ENCODE results near the gene CPOX. TPM values are rescaled to one million over a fixed set of nuclear protein-coding genes. Genes with fewer than 3 reads are reported as not detected.

Gene CPOX
- total RNA-seq, 1 donor from 2014 or later: 18.2 TPM

DNA sequence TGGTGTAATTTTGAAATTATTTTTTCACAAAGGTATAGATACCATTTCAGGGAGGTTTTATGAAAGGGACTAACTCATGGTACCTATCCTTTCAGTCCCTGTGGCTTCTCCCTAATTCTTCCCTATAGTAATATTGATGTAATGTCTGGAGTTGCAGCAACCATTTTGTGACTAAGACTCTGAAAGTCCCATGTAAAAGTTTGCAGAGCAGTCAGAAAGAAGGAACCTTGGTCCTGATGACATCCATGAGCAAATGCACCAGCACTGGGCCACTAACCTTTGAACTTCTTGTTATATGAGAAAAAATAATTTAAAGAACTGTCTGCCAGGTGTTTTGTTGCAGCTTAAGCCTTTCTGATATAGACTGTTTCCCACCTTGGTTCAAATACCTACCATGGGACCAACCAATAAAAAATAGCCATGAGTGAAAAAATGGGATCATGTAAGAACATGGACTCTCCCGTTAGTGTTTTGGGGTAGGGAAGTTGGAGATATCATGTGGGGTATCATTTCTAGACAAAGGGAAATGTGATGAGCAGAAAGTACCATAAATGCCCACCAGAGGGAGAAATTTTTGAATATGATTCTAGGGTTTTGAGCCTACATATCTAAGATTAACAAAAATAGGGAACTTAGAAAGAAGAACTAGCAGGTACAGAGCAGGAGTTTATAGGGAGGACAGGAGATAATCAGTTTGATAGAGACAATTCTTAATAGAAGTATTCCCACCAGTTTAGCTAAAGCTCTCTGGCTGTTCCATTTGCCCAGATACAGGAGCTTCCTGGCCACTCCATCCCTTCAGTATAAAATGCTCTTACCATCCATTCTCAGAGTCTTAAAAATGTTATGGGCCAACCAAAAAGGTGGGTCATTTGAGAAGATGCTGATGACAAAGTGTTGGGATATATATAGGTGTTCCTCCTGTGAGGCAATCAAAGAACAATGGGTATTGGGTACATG is 3.4 kb upstream of the CPOX start:
- peak; percentile 52 for DNase-seq (ENCODE audit: low read depth)

DNA sequence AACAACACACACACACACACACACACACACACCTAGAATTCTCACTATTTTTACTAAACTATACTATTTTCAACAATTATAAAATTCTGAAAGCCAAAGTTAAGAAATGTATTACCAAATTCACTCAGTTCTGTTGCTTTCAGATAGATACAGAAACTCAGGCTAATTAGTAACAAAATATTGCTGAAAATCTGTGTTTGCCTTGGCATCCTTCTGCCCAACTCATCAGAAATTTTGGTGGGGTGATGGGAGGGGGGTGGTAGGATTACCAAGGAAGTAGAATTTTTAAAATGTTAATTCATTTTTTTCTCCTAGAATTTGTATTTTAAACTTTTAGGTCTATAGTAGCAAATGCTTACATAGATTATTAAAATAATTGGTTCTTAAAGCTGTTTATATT is 2.7 kb upstream of the CPOX start:
- DNase-seq (ENCODE audit: low read depth): no peak

DNA sequence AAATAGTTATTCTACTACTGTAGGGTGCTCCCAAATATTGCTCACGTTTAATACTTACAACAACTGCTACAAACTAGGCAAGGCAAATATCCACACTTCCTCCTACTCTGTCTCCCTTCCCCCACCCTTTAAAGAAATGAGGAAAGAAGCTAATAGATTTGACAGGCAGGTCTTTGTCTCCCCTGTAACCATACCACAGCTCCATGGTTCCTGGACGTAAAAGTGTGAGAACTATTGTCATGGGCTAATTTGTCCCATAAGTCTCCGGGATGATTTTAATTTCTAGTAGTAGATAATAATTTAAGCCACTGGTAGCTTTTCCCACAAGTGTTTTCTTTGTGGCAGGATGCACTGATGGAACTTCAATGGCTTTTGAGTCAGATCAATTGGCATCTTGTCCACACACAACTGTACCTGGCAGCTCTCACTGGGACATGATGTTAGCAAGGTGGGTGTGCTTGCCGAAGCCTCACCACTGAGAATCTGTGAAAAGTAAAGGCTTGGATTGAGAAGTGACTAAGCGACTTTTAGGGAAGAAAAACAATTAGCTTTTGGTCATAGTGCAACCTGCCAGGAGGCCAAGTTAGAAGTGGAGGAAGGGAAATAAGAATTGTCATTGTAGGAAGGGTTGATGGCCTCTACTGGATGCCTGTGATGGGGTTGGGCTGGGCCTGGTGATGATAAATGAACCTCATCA is 1.4 kb upstream of the CPOX start:
- no peak for DNase-seq (ENCODE audit: low read depth)

DNA sequence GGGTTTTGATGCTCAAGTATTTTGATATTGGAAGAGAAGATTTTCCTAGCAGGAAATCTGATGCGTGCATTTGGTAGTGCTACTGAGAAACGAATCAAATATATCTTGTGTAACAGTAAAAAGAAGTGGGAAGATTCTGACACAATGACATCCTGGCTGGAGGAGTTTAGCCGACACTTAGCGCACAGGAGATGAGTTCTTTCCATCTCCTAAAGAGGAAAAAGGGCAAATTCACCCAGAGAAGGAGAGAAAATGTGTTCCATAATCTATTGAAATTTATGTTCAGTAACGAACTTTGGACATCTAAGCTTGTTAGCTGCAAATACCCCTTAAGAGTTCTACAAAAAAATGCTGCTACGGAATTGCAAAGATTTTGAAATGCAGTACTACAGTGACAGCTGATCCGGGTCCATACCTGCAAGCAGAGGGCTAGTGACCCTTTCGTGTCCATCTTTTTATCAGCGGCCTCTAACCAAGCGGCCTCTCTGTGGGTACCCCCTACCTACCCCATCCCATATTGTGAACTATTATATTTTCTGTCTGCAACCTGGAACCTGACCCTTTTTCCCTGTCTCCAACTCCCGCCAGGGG is 971 bp downstream of the CPOX start:
- no peak for DNase-seq (ENCODE audit: low read depth)

DNA sequence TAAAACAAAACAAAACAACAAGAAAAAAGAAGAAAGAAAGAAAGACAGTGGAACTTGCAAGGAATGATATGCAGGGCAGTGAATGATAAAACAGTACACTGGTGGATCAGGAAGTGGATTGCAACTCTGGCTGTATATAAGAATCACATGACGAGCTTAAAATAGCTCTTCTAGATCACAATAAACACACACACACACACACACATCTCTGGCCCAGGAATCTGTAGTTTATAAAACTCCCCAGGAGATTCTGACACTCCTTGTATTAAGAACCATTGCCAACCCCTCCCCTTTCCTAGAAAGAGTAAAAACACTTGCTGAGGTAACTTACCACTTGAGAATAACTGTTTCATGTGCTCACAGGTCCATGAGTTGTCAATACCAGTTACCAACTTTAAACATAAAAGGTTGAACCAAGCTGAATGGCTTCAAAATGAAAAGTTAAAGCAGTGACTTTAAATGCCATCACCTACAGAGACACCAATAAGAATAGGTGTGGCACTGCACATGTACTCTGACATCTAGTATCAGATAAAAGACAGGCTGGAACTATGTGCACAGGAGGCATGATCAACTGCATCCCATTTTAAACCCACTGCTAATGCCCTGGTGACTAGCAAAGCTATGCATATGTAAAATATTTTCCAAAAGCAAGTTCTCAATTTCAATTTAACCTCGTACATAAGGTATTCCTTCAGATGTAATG is 3.9 kb downstream of the CPOX start:
- no peak for DNase-seq (ENCODE audit: low read depth)

DNA sequence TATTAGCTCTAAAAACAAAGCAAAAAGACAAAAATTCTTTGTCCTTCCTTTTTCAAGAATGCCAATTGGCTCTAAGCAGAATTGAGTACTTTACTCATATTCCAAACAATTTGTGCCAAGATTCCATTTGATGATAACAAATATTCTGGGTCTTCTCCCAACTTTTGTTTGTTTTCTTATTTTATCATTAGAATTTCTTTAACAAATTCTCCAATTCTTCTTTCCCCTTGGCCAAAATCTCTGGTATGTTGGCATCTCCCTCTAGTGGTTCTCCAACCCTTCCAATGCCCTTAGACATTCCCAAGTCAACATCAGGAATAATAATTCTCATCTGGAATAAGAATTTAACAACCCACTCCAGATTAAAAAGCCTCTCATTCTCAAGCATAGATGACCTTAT is 5.3 kb downstream of the CPOX start:
- no peak for DNase-seq (ENCODE audit: low read depth)

DNA sequence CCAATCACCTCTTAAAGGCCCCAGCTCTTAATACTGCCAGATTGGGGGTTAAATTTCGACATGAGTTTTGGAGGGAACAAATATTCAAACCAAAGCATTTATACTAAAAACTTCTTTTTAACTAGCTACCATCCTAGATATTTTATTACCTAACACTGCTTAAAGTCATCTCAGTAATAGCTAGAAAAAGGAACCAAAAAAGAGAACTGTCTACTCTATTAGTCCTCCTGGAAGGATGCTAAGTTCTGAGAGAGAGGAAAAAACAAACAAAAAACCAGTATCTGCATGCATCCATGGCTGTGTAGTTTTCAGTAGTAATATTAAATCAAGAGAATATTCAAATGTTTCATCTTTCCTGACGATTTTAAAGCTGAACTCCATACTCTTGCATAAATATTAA is 5.8 kb downstream of the CPOX start:
- no peak for DNase-seq (ENCODE audit: low read depth)

DNA sequence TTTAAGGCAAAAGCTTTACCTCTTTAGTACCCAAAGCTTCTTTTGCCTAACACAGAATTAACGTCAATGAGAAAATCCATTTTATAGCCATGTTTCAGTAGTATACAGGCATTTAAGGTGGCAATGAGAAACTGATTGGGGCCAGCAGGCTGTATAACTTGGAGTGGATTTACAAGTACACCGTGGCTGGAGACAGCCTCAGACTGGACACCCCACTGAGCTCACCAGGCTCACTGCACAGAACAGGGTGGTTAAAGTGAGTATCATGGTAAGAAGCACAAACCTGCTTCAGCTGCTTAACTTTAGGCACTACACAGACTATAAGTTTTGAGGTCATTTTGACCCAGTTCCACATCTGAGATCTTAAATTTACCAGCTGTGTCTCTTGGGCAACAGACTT is 8.9 kb downstream of the CPOX start:
- no peak for DNase-seq (ENCODE audit: low read depth)

DNA sequence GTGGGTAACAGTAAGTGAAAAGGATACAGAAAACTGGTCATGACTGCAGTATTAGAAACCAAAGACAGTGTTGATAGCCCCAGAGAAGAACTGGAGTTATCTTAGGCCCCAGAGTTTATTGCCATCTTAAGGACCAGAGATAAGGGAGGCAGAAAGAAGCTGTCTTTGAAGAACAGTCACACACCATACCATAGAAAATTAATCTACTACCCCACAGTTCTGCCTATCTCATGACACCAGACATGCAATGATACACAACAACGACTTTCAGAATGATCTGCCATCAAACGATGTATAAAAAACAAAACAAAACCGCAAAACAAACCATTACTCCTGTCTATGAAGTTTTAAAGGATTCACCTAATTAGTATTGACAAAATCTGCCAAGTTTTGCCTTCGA is 9.6 kb downstream of the CPOX start:
- no peak for DNase-seq (ENCODE audit: low read depth)

DNA sequence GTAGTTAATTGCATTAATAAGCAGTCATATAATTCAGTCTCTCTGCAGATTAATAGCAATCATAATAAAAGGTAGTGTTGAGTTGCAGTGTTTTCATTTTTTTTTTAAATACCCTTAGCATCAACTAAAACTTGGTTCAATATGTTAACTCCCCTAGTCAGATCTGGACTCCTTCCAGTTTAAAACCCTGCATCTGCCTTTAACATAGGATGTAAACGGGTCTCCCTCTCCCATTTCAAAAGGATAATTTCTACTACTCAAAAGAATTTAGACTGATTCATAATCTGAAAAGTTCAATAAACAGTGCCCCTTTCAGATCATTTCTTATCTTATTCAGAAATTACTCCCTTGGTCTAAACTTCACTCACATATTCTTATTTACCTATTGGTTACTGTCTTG is 11.4 kb downstream of the CPOX start:
- DNase-seq (ENCODE audit: low read depth): no peak

DNA sequence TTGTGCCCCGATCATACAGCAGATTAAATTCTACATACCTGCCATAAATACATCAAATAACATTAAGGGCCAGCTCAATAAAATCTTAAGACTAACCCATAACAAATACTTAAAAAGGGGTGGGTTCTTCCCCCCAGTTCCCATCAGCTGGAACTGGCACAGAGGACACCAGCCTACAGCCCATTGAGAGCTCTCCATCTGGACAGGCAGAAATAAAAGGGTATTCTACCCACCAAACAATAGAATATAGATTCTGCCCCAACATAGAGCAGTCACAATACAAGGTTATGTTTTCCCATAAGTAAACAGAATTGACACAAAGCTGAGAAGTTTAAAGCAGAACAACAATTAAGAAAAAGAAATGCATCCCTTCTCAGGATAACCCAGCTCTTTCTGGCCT is 11.9 kb downstream of the CPOX start:
- DNase-seq (ENCODE audit: low read depth): no peak

DNA sequence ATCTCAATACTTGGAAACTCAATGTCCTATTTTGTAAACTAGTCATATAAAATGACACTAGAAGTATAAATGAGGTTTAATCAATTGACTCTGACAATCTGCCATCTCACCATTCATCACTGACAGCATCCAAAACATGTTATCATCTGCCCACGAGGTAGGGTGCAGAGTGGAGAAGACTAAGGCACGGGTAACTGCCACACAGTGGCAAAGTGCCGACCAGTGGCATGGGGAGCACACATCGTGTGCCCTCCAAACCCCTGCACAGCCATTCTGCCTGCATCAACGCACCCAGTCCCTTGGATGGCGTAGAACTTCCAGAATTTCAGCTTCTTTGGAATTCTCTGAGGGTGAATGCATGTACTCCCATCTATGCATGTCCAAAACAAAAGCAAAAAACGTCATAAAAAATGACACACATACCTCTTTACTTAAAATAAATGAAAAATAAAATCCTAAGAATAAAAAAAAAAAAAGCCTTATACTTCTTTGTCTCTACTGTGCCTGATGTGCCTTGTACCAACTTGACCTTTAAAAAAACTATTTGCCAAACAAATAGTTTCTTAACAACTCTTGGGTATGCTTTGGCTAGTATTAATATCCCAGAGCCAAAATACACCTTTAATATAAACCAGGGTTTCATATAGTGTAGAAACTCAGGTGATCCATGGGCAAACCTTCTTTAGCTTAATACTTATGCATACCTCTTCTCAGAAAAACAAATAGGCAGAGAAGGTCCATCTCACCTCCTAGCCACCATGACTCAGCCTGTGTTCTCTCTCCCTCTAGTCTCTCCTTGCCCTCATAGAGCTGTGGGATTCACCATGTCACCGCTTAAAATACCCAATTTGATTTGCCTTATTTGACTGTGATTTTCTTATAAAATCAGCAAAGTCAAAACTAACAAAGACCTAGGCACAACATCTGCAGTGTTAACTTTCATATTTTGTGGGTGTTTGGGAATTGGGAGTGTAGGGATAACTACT is 12.7 kb downstream of the CPOX start:
- DNase-seq (ENCODE audit: low read depth): no peak

DNA sequence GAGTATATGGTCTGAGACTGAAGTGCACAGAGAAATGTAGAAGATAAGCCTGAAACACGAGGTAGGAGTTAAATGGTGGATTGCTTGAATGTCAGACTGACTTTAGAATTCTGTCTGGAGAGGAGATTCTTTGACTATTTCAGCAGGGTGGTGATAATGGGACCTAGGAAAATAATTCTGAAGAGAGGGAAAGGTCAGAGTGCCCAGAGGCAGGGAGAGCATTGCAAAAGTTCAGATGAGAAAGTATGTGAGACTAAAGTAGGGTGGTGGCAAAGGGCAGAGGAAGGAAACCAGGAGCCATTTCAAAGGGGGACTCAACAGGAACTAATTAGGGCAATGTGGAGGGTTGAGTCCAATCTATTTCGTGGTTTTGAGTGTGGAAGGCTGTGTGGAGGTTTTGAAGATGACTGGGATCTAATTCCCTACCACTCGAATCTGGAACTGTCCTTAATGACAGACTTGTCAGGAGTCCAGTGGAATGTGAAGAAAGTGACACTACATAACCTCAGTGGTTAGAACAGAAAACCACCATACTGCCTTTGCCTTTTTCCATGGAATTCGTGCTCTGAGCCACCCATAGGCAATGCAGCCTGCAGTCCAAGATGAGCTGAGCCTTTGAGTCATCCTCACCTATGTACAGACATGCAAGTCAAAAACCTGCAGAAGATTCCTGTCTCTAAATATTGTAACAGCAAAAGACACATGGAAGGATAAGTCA is 16.1 kb downstream of the CPOX start:
- peak; percentile 49 for DNase-seq (ENCODE audit: low read depth)

DNA sequence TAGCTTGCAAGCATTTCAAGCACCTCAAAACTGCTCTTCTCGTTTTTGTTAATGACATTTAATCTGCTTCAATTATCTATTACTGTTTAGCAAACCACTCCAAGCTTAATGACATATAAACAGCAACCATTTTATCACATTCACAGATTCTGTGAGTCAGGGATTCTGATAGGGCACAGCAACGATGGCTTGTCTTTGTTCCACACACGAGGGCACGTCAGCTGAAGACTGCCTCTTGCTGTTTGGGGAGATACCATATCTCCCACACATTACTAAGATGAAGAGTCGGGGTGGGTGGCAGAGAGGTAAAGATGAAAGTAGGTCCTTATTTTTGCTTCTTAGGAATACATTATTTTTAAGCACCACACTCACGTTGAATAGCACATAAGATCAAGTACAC is 19.3 kb downstream of the CPOX start:
- DNase-seq (ENCODE audit: low read depth): no peak

DNA sequence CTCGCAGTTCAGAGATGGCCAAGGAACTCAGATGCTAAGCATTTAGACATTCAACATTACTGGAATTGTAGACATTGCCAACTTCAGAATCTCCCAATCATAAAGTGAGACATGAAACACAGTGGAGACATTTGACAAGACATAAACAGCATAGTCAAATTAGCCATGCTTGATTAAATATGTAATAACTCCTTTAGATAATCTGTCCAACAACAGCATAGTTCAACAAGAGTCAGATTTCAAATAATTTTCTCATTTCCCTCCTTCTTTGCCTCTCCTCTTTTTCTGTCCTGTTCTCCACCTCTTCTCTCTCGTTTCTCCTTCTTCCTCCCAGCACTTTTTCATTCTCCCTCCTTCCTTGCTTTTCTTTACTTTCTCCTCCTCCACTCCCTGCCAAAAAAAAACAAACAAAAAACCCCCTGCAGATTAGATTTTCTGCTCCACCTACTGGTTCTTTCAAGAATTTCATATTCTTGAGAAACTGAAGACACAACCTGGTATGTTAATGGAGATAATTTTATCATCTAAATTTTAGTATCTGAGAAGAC is 20.2 kb downstream of the CPOX start:
- peak; percentile 36 for DNase-seq (ENCODE audit: low read depth)

DNA sequence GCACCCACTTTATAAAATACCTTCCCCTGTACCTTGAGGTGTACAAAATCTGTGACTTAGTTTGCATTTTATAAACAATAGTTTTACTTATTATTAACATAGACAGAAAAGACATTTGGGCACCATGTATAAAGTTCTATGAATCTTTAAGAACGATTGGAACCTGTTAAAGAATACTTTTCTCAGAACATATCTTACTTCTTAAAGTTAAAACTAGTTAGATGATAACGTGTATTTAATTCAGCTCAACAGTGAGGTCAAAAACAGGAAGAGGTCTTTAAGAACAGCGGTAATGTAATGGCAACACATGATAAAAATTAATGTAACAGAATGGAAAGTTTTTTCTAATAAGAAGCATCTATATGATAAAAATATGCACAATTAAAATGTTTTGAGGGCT is 25.0 kb downstream of the CPOX start:
- DNase-seq (ENCODE audit: low read depth): no peak

DNA sequence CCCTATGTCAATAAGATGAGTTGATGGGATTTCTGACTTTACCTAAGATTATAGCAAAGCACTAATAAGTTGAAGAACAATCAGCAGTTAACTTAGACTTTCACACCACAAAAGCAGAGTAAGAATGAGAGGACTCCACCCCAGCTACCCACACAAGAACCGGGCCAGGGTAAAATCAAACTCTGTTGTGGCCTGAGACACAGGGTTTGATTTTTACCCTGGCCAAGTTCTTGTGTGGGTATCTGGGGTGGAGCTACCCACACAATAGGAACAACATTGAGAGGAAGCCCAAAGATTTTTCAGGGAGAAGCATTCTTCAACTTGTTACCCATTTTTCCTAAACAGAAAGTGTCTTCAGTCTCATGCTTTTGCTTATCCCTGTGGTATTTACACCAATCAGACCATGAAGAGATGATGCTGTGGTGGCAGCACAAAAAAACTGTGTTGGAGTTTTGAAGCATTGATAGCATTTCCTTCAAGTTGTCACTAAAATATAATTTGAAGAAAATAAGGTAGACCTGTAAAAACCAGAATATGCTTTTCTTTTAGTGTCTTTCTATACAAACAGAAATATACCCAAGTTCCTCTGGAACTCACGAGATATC is 25.6 kb downstream of the CPOX start:
- DNase-seq (ENCODE audit: low read depth): no peak

DNA sequence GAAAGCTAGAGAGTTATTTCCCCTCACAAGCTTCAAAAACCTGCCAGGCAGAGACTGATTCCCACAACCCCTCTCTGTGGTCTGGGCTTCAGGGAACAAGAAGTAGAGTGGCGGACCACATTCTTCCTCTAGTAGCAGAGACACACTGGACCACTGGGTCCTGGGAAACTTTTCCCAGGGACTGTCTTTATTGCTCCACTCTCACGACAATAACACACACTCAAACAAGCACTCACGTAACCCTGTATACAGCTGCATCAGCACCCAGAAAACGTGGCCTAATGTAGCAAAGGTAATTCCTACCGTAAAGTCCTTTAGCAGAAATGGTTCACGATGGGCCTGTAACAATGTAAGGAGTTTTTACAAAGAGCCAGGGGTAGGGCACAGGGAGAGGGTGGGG is 27.6 kb downstream of the CPOX start:
- no peak for DNase-seq (ENCODE audit: low read depth)

DNA sequence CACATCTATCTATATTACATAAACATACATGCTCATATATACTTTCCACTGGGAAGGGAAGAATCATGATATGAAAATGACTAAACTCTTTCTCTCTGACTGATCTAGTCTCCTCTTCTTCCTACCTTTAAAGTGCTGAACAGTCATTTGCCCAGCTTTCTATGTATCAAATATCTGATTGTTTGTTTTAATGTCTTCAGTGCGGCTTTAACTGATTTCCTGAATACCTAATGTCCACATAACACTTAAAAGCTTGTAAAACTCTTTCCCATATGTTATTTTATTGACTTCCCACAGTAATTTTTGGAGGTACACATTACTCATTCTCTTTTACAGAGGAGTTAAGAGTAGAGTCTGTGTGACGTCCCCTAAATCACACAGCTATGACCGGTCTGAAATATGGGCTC is 28.2 kb downstream of the CPOX start:
- no peak for DNase-seq (ENCODE audit: low read depth)
